K562 (cell line): ENCODE results near the gene LRRC3. TPM values are rescaled to one million over a fixed set of nuclear protein-coding genes. Genes with fewer than 3 reads are reported as not detected.
"Not testable (repeated sequence)": the region's sequence is repeated elsewhere in the genome, so short reads cannot be mapped to it uniquely, and the experiment has no call there.

ENCODE experiments used
- ATAC-seq: fragments of 200-7000 bp; cut with Tn5 transposase; 3 replicates; pipeline ENCODE4 v1.9.1; 2020; ENCODE audit warnings: moderate library complexity
- BruUV-seq: library from RNA; stranded (reverse); fragments of 400-500 nt; replicated peaks from 2 replicates; lab custom pipeline; 2021; lab: Mats Ljungman, UMichigan
- CTCF ChIA-PET: fragments of 300-600 bp; formaldehyde crosslinking; extraction: SDS; loops from one replicate; lab custom pipeline; 2021; ENCODE audit warnings: low intra/inter-chr PET ratio; lab: Yijun Ruan, JAX
- POLR2A ChIA-PET: fragments of 300-600, 350-650 bp; sonication (Branson Sonifier 250); formaldehyde crosslinking; extraction: SDS; loops from one replicate; lab custom pipeline; 2021; ENCODE audit warnings: antibody characterized with exemption, inconsistent platforms; lab: Yijun Ruan, JAX
- DNase-seq, 4 experiments: peaks; one replicate each; pipeline versions ENCODE4 v3.0.0 to v3.0.0-alpha.2; 2011 to 2018; ENCODE audit warnings: low spot score in 3 of 4, mixed read lengths in 3 of 4; ENCODE audit errors: extremely low read depth in 1 of 4
- FAIRE-seq: peaks from 2 replicates; lab custom pipeline; 2011; peaks lifted over from hg19 to GRCh38; lab: Jason Lieb, UNC
- H2AFZ ChIP-seq: 2 replicates; pipeline ENCODE4 v1.6.0; 2011; ENCODE audit warnings: low read depth, low read length, control low read depth, inconsistent platforms
- H3K27ac ChIP-seq: fragments of 200-600 bp; 3 replicates; pipeline ENCODE4 v1.8.0; 2011; ENCODE audit warnings: low read depth, mild to moderate bottlenecking, control low read depth, inconsistent platforms, low read length, moderate library complexity, mixed read lengths; ENCODE audit errors: extremely low read depth
- H3K27me3 ChIP-seq, 2 experiments: fragments of 300-600 bp in 1 of 2; 2 replicates in 1 of 2; 3 replicates in 1 of 2; pipeline versions ENCODE4 v1.6.0 to v1.8.0; 2011; ENCODE audit warnings: inconsistent platforms in 2 of 2, low read length in 2 of 2, mild to moderate bottlenecking in 1 of 2, mixed read lengths in 1 of 2, moderate library complexity in 1 of 2; ENCODE audit not compliant: control insufficient read depth in 2 of 2, insufficient read depth in 2 of 2
- H3K36me3 ChIP-seq: fragments of 300-600 bp; 3 replicates; pipeline ENCODE4 v1.8.0; 2011; ENCODE audit warnings: mild to moderate bottlenecking, low read length, inconsistent platforms; ENCODE audit not compliant: control insufficient read depth, insufficient read depth
- H3K4me1 ChIP-seq, 2 experiments: fragments of 200-600 bp in 1 of 2; replicated peaks in 1 of 2; 2 replicates in 1 of 2; 3 replicates in 1 of 2; pipeline versions ENCODE4 v1.5.1 to v1.8.0; 2011; ENCODE audit warnings: inconsistent platforms in 2 of 2, low read length in 2 of 2, mild to moderate bottlenecking in 1 of 2, mixed read lengths in 1 of 2, moderate library complexity in 1 of 2; ENCODE audit not compliant: control insufficient read depth in 2 of 2, insufficient read depth in 2 of 2
- H3K4me2 ChIP-seq: 2 replicates; pipeline ENCODE4 v1.6.1; 2011; ENCODE audit warnings: low read length, control low read depth, inconsistent platforms, mixed read lengths; ENCODE audit not compliant: insufficient read depth
- H3K4me3 ChIP-seq: fragments of 200-600 bp; sonication (generic), shearing (Covaris generic); 2 replicates; pipeline ENCODE4 v1.5.1; 2016; ENCODE audit warnings: control low read depth, inconsistent platforms
- H3K79me2 ChIP-seq: fragments of 200-600 bp; 3 replicates; pipeline ENCODE4 v1.8.0; 2011; ENCODE audit warnings: low read length, inconsistent platforms; ENCODE audit not compliant: control insufficient read depth, insufficient read depth
- H3K9ac ChIP-seq, 2 experiments: 2 replicates each; pipeline versions ENCODE4 v1.6.0 to v1.6.1; 2011; ENCODE audit warnings: low read depth in 2 of 2, low read length in 2 of 2, control low read depth in 1 of 2, inconsistent platforms in 1 of 2, mild to moderate bottlenecking in 1 of 2, mixed read lengths in 1 of 2; ENCODE audit not compliant: insufficient read depth in 1 of 2
- H3K9me1 ChIP-seq: one replicate; pipeline ENCODE4 v1.6.0; 2011; ENCODE audit warnings: inconsistent platforms, mild to moderate bottlenecking, low read length, moderate library complexity; ENCODE audit not compliant: control insufficient read depth, insufficient read depth
- H3K9me3 ChIP-seq: replicated peaks from 2 replicates; pipeline ENCODE4 v1.5.1; 2011; ENCODE audit warnings: low read depth, low read length, inconsistent platforms; ENCODE audit not compliant: control insufficient read depth, insufficient read depth
- H4K20me1 ChIP-seq: replicated peaks from 2 replicates; pipeline ENCODE4 v1.6.1; 2011; ENCODE audit warnings: low read length, inconsistent platforms, mixed read lengths; ENCODE audit not compliant: control insufficient read depth, insufficient read depth
- ATF7 ChIP-seq: fragments of 450-650 bp; IDR thresholded peaks from 2 replicates; pipeline ENCODE4 v1.7.1; 2014; ENCODE audit warnings: mild to moderate bottlenecking, moderate library complexity
- NFXL1 ChIP-seq: fragments of 450-650 bp; formaldehyde crosslinking; IDR thresholded peaks from 2 replicates; pipeline ENCODE4 v1.4.0; 2021; ENCODE audit warnings: mild to moderate bottlenecking
- USF1 ChIP-seq: sonication (generic); formaldehyde crosslinking; IDR thresholded peaks from 2 replicates; pipeline ENCODE4 v1.9.0; 2022; ENCODE audit warnings: mild to moderate bottlenecking, missing genetic modification reagents
- WGBS: fragments of 100-300 bp; shearing (Covaris generic); methylation state at CpG from one replicate; pipeline ENCODE4 v1.1.6; 2016; ENCODE audit warnings: low coverage, mixed read lengths; ENCODE audit not compliant: insufficient coverage; ENCODE audit errors: missing lambda C conversion rate; 5-methylcytosine and 5-hydroxymethylcytosine counted together
- in situ Hi-C: fragments of 300-500 bp; cut with MboI; formaldehyde crosslinking; loops from 4 replicates; pipeline ENCODE4 v1.15.0; 2018; ENCODE audit warnings: inconsistent platforms, mixed read lengths
- intact Hi-C: fragments of 100-400 bp; cut with micrococcal nuclease; formaldehyde crosslinking; loops from 2 replicates; pipeline ENCODE4 v1.14.2; 2022
- polyA plus RNA-seq, 8 experiments: library from polyadenylated mRNA; depleted of rRNA in 4 of 8; stranded (reverse) in 5 of 8; unstranded in 3 of 8; fragments of >200 nt; fragmentation: Nextera tagmentation in 2 of 8; fragmentation: Illumina TruSeq in 1 of 8; extraction: Ambion mirVana in 2 of 8; extraction: Trizol in 1 of 8; gene quantifications; 2 replicates each; pipeline versions ENCODE4 v1.2.1 to v1.2.3, GENCODE V29; 2011 to 2014; ENCODE audit warnings: inconsistent platforms in 1 of 8, missing spikeins in 1 of 8
- total RNA-seq, 7 experiments: library from RNA; depleted of rRNA in 6 of 7; stranded (reverse); fragments of >200 nt in 6 of 7; fragmentation: Illumina TruSeq in 2 of 7; extraction: Trizol in 2 of 7; gene quantifications; 2 replicates each; pipeline versions ENCODE4 v1.2.1 to v1.2.3, GENCODE V29; 2011 to 2021; ENCODE audit warnings: low replicate concordance in 1 of 7
- TF ChIP-seq, protein P1 (sequence below), 2 experiments: fragments of 450-650 bp; formaldehyde crosslinking in 1 of 2; IDR thresholded peaks; 2 replicates each; pipeline versions ENCODE4 v1.4.0 to v1.6.1; 2014 to 2020; ENCODE audit warnings: mild to moderate bottlenecking in 2 of 2, borderline replicate concordance in 1 of 2, low read depth in 1 of 2

Gene LRRC3
- total and polyA plus RNA-seq, 9 of the 15 experiments (the other 6 are each of a cell fraction or from before 2014, with no cell fraction given) = 0.04 TPM; not detected in 7

DNA sequence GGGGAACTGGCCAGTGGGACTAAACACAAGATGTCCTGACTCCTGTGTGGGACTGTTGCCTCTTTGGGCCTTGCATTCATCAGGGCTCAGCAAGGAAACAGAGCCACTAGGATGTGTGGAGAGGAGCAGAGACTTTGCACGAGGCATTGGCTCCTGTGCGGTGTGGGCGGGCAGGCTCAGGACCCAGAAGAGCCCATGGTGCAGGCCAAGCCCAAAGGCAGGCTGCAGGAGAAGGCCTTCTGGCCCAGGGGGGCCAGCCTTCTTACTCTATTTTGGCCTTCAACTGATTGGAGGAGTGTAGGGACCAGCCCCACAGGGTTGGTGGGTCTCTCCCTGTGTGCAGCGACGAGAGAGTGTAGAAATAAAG, 23.5 kb downstream of the LRRC3 start:
- no peaks in the 10 kb centered on the region for H3K79me2 ChIP-seq
- H3K9me3 ChIP-seq = no peaks in the 10 kb centered on the region
- intact Hi-C loops = no loop called here
- FAIRE-seq (no peak), ATAC-seq (0 out of 3 replicates have a peak, but pooled peaks have one; percentile 23), DNase-seq (no peak)
- H4K20me1 ChIP-seq = no peaks in the 10 kb centered on the region
- H3K27me3 ChIP-seq = peaks cover 17 to 43% of the 10 kb centered on the region in 2 experiments; a peak in 4 of 5 replicates
- no peaks in the 10 kb centered on the region for H3K9me1 ChIP-seq
- no peak overlapping the region for H3K27ac ChIP-seq
- TF ChIP-seq USF1 (CRISPR knock-in tag) (0 out of 2 replicates have a peak, but pooled peaks have one; percentile 3), NFXL1 (no peak)
- H3K36me3 ChIP-seq = no peaks in the 10 kb centered on the region
- peaks cover 0 to 11% of the 10 kb centered on the region in 2 experiments; a peak in 2 of 5 replicates for H3K4me1 ChIP-seq
- H3K4me2 ChIP-seq = no peak overlapping the region
- no peak overlapping the region for H3K4me3 ChIP-seq
- ChIA-PET CTCF (no interaction called here), POLR2A (no interaction called here)
- no peak overlapping the region for H3K9ac ChIP-seq
- BruUV-seq = no TSS peak
- no peak overlapping the region for H2AFZ ChIP-seq
- 3% methylated on average over 5 of the region's 5 CpGs for WGBS
- in situ Hi-C loops = no loop called here

DNA sequence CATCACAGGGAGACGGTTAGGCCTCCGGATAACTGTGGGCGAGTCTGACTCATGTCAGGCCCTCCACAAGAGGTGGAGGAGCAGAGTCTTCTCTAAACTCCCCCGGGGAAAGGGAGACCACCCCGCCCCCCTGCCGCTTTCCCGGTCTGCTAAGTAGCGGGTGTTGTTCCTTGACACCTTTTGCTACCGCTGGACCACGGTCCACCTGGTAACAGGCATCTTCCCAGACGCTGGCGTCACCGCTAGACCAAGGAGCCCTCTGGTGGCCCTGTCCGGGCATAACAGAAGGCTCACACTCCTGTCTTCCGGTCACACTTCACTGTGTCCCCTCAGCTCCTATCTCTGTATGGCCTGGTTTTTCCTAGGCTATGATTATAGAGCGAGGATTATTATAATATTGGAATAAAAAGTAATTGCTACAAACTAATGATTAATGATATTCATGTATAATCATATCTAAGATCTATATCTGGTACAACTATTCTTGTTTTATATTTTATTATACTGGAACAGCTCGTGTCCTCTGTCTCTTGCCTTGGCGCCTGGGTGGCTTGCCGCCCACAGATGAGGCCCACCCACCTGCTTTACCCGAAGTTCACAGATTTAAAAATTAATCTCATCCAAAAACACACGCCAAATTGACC, 24.4 kb downstream of the LRRC3 start:
- in situ Hi-C loops, intact Hi-C loops, H3K4me3 ChIP-seq, H3K9me3 ChIP-seq, BruUV-seq, CTCF ChIA-PET, H3K27ac ChIP-seq, H3K9me1 ChIP-seq, H3K79me2 ChIP-seq, H3K36me3 ChIP-seq, H3K9ac ChIP-seq, H4K20me1 ChIP-seq, H3K4me2 ChIP-seq, H2AFZ ChIP-seq: not testable (repeated sequence)
- POLR2A ChIA-PET = interaction anchor here (1.8 kb wide), 1 partner anchor 141 kb away, joined by 5 read pairs; no protein-coding TSS in a partner anchor
- peaks cover 17 to 37% of the 10 kb centered on the region in 2 experiments; a peak in 4 of 5 replicates for H3K27me3 ChIP-seq
- FAIRE-seq = peak; percentile 52
- peak in 1 of 4 experiments; percentile 38 for DNase-seq
- ATAC-seq = peak; percentile 72
- WGBS = 8% methylated on average over 19 of the region's 21 CpGs
- peaks cover 0 to 11% of the 10 kb centered on the region in 2 experiments; a peak in 2 of 5 replicates for H3K4me1 ChIP-seq
- TF ChIP-seq, protein P1, sequence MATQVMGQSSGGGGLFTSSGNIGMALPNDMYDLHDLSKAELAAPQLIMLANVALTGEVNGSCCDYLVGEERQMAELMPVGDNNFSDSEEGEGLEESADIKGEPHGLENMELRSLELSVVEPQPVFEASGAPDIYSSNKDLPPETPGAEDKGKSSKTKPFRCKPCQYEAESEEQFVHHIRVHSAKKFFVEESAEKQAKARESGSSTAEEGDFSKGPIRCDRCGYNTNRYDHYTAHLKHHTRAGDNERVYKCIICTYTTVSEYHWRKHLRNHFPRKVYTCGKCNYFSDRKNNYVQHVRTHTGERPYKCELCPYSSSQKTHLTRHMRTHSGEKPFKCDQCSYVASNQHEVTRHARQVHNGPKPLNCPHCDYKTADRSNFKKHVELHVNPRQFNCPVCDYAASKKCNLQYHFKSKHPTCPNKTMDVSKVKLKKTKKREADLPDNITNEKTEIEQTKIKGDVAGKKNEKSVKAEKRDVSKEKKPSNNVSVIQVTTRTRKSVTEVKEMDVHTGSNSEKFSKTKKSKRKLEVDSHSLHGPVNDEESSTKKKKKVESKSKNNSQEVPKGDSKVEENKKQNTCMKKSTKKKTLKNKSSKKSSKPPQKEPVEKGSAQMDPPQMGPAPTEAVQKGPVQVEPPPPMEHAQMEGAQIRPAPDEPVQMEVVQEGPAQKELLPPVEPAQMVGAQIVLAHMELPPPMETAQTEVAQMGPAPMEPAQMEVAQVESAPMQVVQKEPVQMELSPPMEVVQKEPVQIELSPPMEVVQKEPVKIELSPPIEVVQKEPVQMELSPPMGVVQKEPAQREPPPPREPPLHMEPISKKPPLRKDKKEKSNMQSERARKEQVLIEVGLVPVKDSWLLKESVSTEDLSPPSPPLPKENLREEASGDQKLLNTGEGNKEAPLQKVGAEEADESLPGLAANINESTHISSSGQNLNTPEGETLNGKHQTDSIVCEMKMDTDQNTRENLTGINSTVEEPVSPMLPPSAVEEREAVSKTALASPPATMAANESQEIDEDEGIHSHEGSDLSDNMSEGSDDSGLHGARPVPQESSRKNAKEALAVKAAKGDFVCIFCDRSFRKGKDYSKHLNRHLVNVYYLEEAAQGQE (IDR thresholded peaks at IDR 0.05; ENCODE audit: borderline replicate concordance) = peak; percentile 27; the same call in 1 of the 2 replicates
- TF ChIP-seq, protein P1 (CRISPR knock-in tag; IDR thresholded peaks at IDR 0.05; ENCODE audit: low read depth) = not testable (repeated sequence)
- peak; percentile 37; the same call in 1 of the 2 replicates for TF ChIP-seq ATF7
